ENCODE data around the gene OR5K2.

Gene OR5K2

GRCh38 chr3:98531622-98532274 is 34.3 kb downstream of the OR5K2 start, which contains the start of gene GPR15:
TSS of gene GPR15 (plus strand) at chr3:98531978. CDS start at chr3:98532034, 56 bp downstream.
- DNase-seq (ENCODE audit: extremely low read depth, insufficient read length), result no peak
- Histone ChIP-seq H3K36me3 (ENCODE audit: control insufficient read depth, insufficient read depth, low read length) (peaks cover 3% of the 10 kb centered on the region; the same call in 1 of the 2 replicates), H3K4me3 (replicated peaks; ENCODE audit: low read depth, low read length) (peak within 1 kb of the TSS; percentile 86), H3K27me3 (replicated peaks; ENCODE audit: control insufficient read depth, insufficient read depth, low read length) (no peaks in the 10 kb centered on the region)
- TF ChIP-seq, protein P1, sequence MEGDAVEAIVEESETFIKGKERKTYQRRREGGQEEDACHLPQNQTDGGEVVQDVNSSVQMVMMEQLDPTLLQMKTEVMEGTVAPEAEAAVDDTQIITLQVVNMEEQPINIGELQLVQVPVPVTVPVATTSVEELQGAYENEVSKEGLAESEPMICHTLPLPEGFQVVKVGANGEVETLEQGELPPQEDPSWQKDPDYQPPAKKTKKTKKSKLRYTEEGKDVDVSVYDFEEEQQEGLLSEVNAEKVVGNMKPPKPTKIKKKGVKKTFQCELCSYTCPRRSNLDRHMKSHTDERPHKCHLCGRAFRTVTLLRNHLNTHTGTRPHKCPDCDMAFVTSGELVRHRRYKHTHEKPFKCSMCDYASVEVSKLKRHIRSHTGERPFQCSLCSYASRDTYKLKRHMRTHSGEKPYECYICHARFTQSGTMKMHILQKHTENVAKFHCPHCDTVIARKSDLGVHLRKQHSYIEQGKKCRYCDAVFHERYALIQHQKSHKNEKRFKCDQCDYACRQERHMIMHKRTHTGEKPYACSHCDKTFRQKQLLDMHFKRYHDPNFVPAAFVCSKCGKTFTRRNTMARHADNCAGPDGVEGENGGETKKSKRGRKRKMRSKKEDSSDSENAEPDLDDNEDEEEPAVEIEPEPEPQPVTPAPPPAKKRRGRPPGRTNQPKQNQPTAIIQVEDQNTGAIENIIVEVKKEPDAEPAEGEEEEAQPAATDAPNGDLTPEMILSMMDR (IDR thresholded peaks at IDR 0.05; ENCODE audit: insufficient read depth, low read length, poor library complexity, severe bottlenecking), result no peak

GRCh38 chr3:98532275-98532637 is 34.8 kb downstream of the OR5K2 start:
- DNase-seq (ENCODE audit: extremely low read depth, insufficient read length), result no peak
- Histone ChIP-seq H3K27me3 (replicated peaks; ENCODE audit: control insufficient read depth, insufficient read depth, low read length) (no peaks in the 10 kb centered on the region), H3K36me3 (ENCODE audit: control insufficient read depth, insufficient read depth, low read length) (peaks cover 3% of the 10 kb centered on the region; the same call in 1 of the 2 replicates), H3K4me3 (replicated peaks; ENCODE audit: low read depth, low read length) (peak overlapping the region; percentile 86)
- TF ChIP-seq, protein P1 (IDR thresholded peaks at IDR 0.05; ENCODE audit: insufficient read depth, low read length, poor library complexity, severe bottlenecking), result no peak

- peak overlapping the region; percentile 86 for H3K4me3 ChIP-seq (replicated peaks; ENCODE audit: low read depth, low read length)
- H3K36me3 ChIP-seq (ENCODE audit: control insufficient read depth, insufficient read depth, low read length), result peaks cover 3% of the 10 kb centered on the region; the same call in 1 of the 2 replicates
- no peaks in the 10 kb centered on the region for H3K27me3 ChIP-seq (replicated peaks; ENCODE audit: control insufficient read depth, insufficient read depth, low read length)
- TF ChIP-seq, protein P1 (IDR thresholded peaks at IDR 0.05; ENCODE audit: insufficient read depth, low read length, poor library complexity, severe bottlenecking), result no peak
- no peak for DNase-seq (ENCODE audit: extremely low read depth, insufficient read length)
Observed at GRCh38 chr3:98532709-98533571, 35.5 kb downstream of the OR5K2 start.

DNA sequence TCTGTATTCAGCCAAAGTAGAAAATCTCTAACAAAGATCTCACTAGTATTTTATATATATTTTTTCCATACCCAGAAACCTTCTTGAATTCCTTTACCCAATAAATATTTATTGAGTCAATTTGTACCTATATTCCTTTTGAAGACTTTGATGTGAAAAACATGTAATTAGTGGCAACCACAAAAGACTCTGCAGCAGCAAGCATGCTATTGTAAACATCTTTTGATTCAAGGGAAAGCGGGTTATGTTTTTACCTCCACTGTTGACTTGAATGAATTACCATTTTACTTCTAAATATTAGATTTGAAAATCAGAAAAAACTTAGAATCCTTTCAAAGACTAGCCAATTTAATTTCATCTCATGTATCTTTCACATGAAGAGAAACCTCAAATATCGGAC is 36.7 kb downstream of the OR5K2 start:
- DNase-seq (ENCODE audit: extremely low read depth, insufficient read length), result no peak
- TF ChIP-seq, protein P1 (IDR thresholded peaks at IDR 0.05; ENCODE audit: insufficient read depth, low read length, poor library complexity, severe bottlenecking), result no peak
- no peaks in the 10 kb centered on the region for H3K27me3 ChIP-seq (replicated peaks; ENCODE audit: control insufficient read depth, insufficient read depth, low read length)
- peaks cover 3% of the 10 kb centered on the region; the same call in 1 of the 2 replicates for H3K36me3 ChIP-seq (ENCODE audit: control insufficient read depth, insufficient read depth, low read length)
- peak overlapping the region; percentile 86 for H3K4me3 ChIP-seq (replicated peaks; ENCODE audit: low read depth, low read length)

GRCh38 chr3:98534734-98535133 is 37.3 kb downstream of the OR5K2 start:
- TF ChIP-seq, protein P1 (IDR thresholded peaks at IDR 0.05; ENCODE audit: insufficient read depth, low read length, poor library complexity, severe bottlenecking), result no peak
- H3K36me3 ChIP-seq (ENCODE audit: control insufficient read depth, insufficient read depth, low read length), result peaks cover 3% of the 10 kb centered on the region; the same call in 1 of the 2 replicates
- no peaks in the 10 kb centered on the region for H3K27me3 ChIP-seq (replicated peaks; ENCODE audit: control insufficient read depth, insufficient read depth, low read length)
- peak overlapping the region; percentile 86 for H3K4me3 ChIP-seq (replicated peaks; ENCODE audit: low read depth, low read length)
- DNase-seq (ENCODE audit: extremely low read depth, insufficient read length), result no peak

Data from GM06990 (cell line).